ENCODE data around the gene TSPAN32. TPM values are rescaled to one million over a fixed set of nuclear protein-coding genes. Genes with fewer than 3 reads are reported as not detected.

TSPAN32 gene
- total and polyA plus RNA-seq, 10 of the 15 experiments (the other 5 are each of a cell fraction or from before 2014, with no cell fraction given) = 0.08 TPM; not detected in 9

- intact Hi-C loops (cut with micrococcal nuclease; ENCODE audit: unreplicated experiment) (no loop called here), in situ Hi-C loops (cut with MboI) (no loop called here)
- H3K27me3 ChIP-seq (replicated peaks in 1 of 2; ENCODE audit: control insufficient read depth in 2 of 2, insufficient read depth in 2 of 2, low read length in 1 of 2) = no peaks in the 10 kb centered on the region; a peak in 1 of 4 replicates
- no peaks in the 10 kb centered on the region for H3K79me2 ChIP-seq (ENCODE audit: control insufficient read depth, insufficient read depth, low read length)
- ChIA-PET CTCF (interaction anchor here (4.8 to 11.0 kb wide), 2 partner anchors 98 to 118 kb away, joined by 37 to 271 read pairs; partner anchors contain the start of gene TSSC4), RAD21 (ENCODE audit: unreplicated experiment) (interaction anchor here (7.3 kb wide), 1 partner anchor 118 kb away, joined by 187 read pairs; no protein-coding TSS in a partner anchor), SMC1A (ENCODE audit: uncharacterized antibody, unreplicated experiment) (interaction anchor here (1.1 kb wide), 1 partner anchor 119 kb away, joined by 4 read pairs; no protein-coding TSS in a partner anchor), POLR2A (no interaction called here)
- ATAC-seq (no peak), DNase-seq (ENCODE audit: low read depth, low spot score) (no peak), FAIRE-seq (no peak)
- TF ChIP-seq BACH1 (IDR thresholded peaks at IDR 0.05; ENCODE audit: borderline replicate concordance) = no peak
- TF ChIP-seq NRF1 (conservative IDR thresholded peaks at IDR 0.05; ENCODE audit: low read depth, low read length) = no peak
- no peak for TF ChIP-seq KLF5 (IDR thresholded peaks at IDR 0.05; ENCODE audit: partially characterized antibody)
- TF ChIP-seq POLR2AphosphoS2 (IDR thresholded peaks at IDR 0.05; ENCODE audit: low read depth, low read length) = no peak
- no peak for TF ChIP-seq SMARCA5 (IDR thresholded peaks at IDR 0.05)
- H3K27ac ChIP-seq (ENCODE audit: control insufficient read depth, insufficient read depth) = no peak overlapping the region
- no peak overlapping the region for H3K9ac ChIP-seq (ENCODE audit: control insufficient read depth, insufficient read depth, low read length)
- H3K9me3 ChIP-seq (replicated peaks; ENCODE audit: control insufficient read depth, insufficient read depth, low read length) = no peaks in the 10 kb centered on the region
- H4K20me1 ChIP-seq (ENCODE audit: control insufficient read depth, insufficient read depth) = no peaks in the 10 kb centered on the region
- no peaks in the 10 kb centered on the region for H3K36me3 ChIP-seq (ENCODE audit: control insufficient read depth in 2 of 2, insufficient read depth in 2 of 2, low read length in 1 of 2)
- no peak overlapping the region for H3K4me3 ChIP-seq
- no TSS peak for BruUV-seq (replicated peaks)
- WGBS (ENCODE audit: insufficient coverage, insufficient replicate concordance, low lambda C conversion rate, missing lambda C conversion rate) = 10% methylated on average over 16 of the region's 16 CpGs
- H2AFZ ChIP-seq (ENCODE audit: control insufficient read depth, low read depth, low read length) = no peak overlapping the region
- H3K4me1 ChIP-seq (ENCODE audit: control insufficient read depth, insufficient read depth, low read length) = no peaks in the 10 kb centered on the region
- H3K4me2 ChIP-seq (ENCODE audit: control insufficient read depth, insufficient read depth) = no peak overlapping the region
Measured at GRCh38 chr11:2302306-2302895, 588 bp downstream of the TSPAN32 start.

DNA sequence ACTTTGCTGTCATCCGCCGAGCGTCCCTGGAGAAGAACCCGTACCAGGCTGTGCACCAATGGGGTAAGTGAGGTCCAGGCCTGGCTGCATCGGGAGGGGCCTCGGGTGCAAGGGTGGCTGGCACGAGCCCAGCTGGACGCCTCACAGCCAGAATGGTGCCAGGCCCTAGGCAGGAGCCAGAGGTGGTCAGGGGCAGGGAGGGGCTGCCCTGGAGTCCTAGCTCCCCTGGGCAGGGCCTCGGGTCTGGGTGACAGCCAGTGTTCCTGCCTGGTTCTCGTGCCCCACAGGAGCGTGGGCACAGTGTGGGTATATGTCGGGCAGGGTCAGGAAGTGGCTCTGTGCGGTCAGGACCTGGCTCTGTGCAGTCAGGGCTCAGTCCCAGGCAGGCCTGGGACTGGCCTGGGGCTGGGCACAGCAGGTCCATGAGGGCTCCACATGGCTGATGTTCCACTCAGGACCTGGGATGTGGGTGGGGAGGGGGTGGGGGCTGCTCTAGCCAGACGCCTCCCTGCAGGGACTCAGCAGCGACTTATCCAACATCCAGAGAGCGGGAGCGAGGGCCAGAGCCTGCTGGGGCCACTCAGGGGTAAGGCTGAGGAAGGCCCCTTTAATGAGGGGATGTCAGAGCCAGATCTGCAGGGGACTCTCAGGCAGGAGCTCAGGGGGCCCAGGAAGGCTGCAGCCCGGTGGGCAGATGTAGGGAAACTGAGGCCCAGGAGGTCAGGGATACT lies 1.2 kb downstream of the TSPAN32 start:
- BruUV-seq (replicated peaks) = no TSS peak
- SMC1A ChIA-PET (ENCODE audit: uncharacterized antibody, unreplicated experiment) = interaction anchor here (1.1 to 3.9 kb wide), 2 partner anchors 96 to 118 kb away, joined by 4 to 16 read pairs; partner anchors contain the start of gene TSSC4
- Histone ChIP-seq H3K9ac (ENCODE audit: control insufficient read depth, insufficient read depth, low read length) (no peak overlapping the region), H4K20me1 (ENCODE audit: control insufficient read depth, insufficient read depth) (no peaks in the 10 kb centered on the region), H3K4me1 (ENCODE audit: control insufficient read depth, insufficient read depth, low read length) (no peaks in the 10 kb centered on the region), H3K36me3 (ENCODE audit: control insufficient read depth in 2 of 2, insufficient read depth in 2 of 2, low read length in 1 of 2) (no peaks in the 10 kb centered on the region), H2AFZ (ENCODE audit: control insufficient read depth, low read depth, low read length) (no peak overlapping the region), H3K79me2 (ENCODE audit: control insufficient read depth, insufficient read depth, low read length) (no peaks in the 10 kb centered on the region), H3K4me3 (no peak overlapping the region), H3K9me3 (replicated peaks; ENCODE audit: control insufficient read depth, insufficient read depth, low read length) (no peaks in the 10 kb centered on the region), H3K4me2 (ENCODE audit: control insufficient read depth, insufficient read depth) (no peak overlapping the region), H3K27ac (ENCODE audit: control insufficient read depth, insufficient read depth) (no peak overlapping the region), H3K27me3 (replicated peaks in 1 of 2; ENCODE audit: control insufficient read depth in 2 of 2, insufficient read depth in 2 of 2, low read length in 1 of 2) (no peaks in the 10 kb centered on the region; a peak in 1 of 4 replicates)
- in situ Hi-C loops (cut with MboI) (no loop called here), intact Hi-C loops (cut with micrococcal nuclease; ENCODE audit: unreplicated experiment) (no loop called here)
- CTCF ChIA-PET = interaction anchor here (4.8 to 11.0 kb wide), 2 partner anchors 97 to 117 kb away, joined by 37 to 271 read pairs; partner anchors contain the start of gene TSSC4
- no peak for FAIRE-seq
- POLR2A ChIA-PET = no interaction called here
- ATAC-seq = no peak
- RAD21 ChIA-PET (ENCODE audit: unreplicated experiment) = interaction anchor here (7.3 kb wide), 1 partner anchor 117 kb away, joined by 187 read pairs; no protein-coding TSS in a partner anchor
- WGBS (ENCODE audit: insufficient coverage, insufficient replicate concordance, low lambda C conversion rate, missing lambda C conversion rate) = 8% methylated on average over 18 of the region's 18 CpGs
- no peak for DNase-seq (ENCODE audit: low read depth, low spot score)
- TF ChIP-seq BMI1 (IDR thresholded peaks at IDR 0.05; ENCODE audit: borderline replicate concordance) (no peak), NKRF (conservative IDR thresholded peaks at IDR 0.05) (no peak), EED (IDR thresholded peaks at IDR 0.05; ENCODE audit: low read depth) (no peak), TARDBP (IDR thresholded peaks at IDR 0.05; ENCODE audit: borderline replicate concordance) (no peak)
- TF ChIP-seq, protein P1, sequence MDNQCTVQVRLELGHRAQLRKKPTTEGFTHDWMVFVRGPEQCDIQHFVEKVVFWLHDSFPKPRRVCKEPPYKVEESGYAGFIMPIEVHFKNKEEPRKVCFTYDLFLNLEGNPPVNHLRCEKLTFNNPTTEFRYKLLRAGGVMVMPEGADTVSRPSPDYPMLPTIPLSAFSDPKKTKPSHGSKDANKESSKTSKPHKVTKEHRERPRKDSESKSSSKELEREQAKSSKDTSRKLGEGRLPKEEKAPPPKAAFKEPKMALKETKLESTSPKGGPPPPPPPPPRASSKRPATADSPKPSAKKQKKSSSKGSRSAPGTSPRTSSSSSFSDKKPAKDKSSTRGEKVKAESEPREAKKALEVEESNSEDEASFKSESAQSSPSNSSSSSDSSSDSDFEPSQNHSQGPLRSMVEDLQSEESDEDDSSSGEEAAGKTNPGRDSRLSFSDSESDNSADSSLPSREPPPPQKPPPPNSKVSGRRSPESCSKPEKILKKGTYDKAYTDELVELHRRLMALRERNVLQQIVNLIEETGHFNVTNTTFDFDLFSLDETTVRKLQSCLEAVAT (IDR thresholded peaks at IDR 0.05) = no peak
- TF ChIP-seq, protein P2, sequence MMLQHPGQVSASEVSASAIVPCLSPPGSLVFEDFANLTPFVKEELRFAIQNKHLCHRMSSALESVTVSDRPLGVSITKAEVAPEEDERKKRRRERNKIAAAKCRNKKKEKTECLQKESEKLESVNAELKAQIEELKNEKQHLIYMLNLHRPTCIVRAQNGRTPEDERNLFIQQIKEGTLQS (IDR thresholded peaks at IDR 0.05; ENCODE audit: borderline replicate concordance, extremely low read depth, low read depth, low read length) = no peak

Measured in GM12878 (cell line).